NCI-H1048 (cell line): ENCODE measurements around the gene SLC25A34.
"Not testable (repeated sequence)": the region's sequence is repeated elsewhere in the genome, so short reads cannot be mapped to it uniquely, and the experiment has no call there.

ENCODE experiments used
- DNase-seq: peaks from one replicate; lab custom pipeline; 2025; lab: John Stamatoyannopoulos, UW

SLC25A34 gene

GRCh38 chr1:15736038-15736891 is at the start of gene SLC25A34:
TSS of gene SLC25A34 (plus strand) at chr1:15736258. CDS start at chr1:15736486, 228 bp downstream.
- no peak for DNase-seq

DNA sequence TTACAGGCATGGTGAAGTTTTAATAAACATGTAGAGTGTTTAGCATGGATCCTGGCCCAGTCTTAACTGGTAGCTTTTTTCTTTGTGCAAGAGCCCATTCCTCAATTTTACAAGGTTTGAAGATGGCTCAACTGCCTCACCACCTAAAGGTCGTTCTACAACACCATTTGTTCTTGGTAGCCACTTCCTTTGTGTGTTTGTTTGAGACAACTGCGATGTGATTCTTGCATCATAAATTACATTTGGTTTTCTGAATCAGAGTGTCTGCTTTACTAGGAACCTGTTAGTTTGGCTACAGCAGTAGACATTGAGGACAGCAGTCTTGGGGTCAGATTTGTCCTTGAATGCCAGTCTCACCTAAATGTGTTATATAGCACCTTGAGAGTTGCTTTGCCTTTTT is 48.6 kb upstream of the SLC25A34 start:
- no peak for DNase-seq

DNA sequence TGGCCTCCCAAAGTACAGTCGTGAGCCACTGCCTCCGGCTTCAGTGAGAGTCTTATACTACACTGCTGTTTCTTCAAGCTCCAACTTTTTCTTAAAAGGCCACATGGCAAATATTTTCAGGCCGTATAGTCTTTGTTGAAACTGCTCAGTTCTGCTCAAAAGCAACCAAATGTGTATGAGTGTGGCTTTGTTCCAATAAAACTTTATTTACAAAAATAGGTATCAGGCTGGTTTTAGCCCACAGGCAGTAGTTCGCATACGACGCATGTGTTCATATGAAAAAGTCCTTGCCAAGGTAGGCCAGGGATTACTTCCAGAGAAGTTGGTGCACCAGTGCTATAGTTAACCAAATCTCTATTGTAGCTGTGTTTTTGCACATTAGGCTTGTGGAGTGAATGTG is 45.7 kb upstream of the SLC25A34 start:
- DNase-seq = no peak

- DNase-seq = no peak
Observed at GRCh38 chr1:15691434-15692032, 44.5 kb upstream of the SLC25A34 start.

GRCh38 chr1:15692121-15692682 is 43.9 kb upstream of the SLC25A34 start:
- no peak for DNase-seq

- no peak for DNase-seq
Observed at GRCh38 chr1:15693371-15693770, 42.7 kb upstream of the SLC25A34 start.

GRCh38 chr1:15696956-15697521 is 39.0 kb upstream of the SLC25A34 start:
- DNase-seq = no peak

DNA sequence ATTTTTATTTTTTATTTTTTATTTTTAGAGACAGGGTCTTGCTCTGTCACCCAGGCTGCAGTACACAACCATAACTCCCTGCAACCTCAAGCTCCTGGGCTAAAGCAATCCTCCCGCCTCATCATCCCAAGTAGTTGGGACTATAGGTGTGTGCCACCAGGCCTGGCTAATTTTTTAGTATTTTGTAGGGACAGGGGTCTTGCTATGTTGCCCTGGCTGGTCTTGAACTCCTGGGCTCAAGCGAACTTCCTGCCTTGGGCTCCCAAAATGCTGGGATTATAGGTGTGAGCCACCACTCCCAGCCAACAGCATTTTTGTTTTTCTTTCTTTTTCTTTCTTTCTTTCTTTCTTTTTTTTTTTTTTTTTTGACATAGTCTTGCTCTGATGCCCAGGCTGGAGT is 37.9 kb upstream of the SLC25A34 start:
- no peak for DNase-seq

- DNase-seq = not testable (repeated sequence)
Observed at GRCh38 chr1:15699321-15699720, 36.7 kb upstream of the SLC25A34 start.

GRCh38 chr1:15700508-15700907 is 35.5 kb upstream of the SLC25A34 start:
- DNase-seq = no peak

- DNase-seq = no peak
Observed at GRCh38 chr1:15701784-15702183, 34.3 kb upstream of the SLC25A34 start.

DNA sequence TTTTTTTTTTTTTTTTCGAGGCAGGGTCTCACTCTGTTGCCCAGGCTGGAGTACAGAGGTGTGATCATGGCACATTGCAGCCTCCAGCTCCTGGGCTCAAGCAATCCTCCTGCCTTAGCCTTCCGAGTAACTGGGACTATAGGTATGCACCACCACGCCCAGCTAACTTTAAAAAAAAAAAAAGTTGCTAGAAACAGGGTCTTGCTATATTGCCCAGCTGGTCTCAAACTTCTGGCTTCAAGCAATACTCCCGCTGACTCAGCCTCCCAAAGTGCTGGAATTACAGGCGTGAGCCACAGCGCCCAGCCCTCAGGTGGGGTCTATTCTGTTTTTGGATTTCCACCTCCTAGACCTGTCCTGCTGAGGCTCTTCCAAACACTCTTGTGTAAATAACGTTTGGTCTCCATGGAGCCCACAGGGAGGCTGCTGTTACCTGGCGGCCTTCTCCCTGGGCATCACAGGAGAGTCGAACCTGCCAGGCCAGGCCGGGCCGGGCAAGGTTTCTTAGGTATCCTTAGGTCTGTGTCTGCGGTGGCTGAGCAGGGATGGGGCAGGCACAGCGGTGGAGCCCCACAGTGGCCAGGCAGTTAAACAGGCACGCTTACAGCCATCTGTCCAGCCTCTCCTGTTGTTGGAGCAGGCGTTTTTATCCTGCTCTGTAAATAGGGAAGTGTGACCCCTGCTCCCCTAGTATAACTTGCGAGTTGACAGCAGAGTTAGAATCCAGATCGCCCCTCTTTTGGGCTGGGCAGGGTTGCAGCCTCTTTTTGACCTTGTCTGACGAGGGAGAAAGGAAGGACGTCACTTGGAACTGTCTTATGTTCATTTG is 33.1 kb upstream of the SLC25A34 start:
- DNase-seq = no peak

- no peak for DNase-seq
Observed at GRCh38 chr1:15703562-15703961, 32.5 kb upstream of the SLC25A34 start.

DNA sequence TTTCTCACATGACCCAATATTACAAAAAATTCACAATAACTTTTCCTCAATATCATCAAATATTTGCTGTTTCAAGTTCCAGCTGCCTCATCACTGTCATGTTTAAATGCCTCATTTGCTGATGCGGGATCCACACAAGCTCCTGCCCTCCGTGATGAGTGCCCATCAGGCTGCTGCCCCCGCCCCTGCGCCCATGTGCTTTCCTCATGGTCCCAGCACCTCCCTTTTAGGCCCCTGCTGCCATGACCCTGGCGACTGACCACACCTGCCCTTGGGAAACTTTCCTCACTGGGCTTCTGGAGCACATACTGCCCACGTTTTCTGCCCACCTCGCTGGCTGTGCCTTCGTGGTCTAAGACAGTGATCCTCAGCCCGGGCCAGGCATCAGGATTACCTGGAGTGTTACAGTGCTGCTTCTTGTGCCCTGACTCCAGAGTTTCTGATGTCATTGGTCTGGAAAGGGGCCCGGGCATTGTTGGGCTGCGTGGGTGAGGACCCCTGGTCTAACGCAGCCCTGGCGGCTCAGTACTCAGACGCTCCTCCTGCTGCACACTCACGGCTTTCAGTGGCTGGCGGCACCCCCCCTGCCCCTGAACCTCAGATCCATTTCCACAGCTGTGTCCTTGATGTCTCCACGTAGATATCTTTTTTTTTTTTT is 31.4 kb upstream of the SLC25A34 start:
- DNase-seq = no peak

- no peak for DNase-seq
Observed at GRCh38 chr1:15705184-15705566, 30.9 kb upstream of the SLC25A34 start.

DNA sequence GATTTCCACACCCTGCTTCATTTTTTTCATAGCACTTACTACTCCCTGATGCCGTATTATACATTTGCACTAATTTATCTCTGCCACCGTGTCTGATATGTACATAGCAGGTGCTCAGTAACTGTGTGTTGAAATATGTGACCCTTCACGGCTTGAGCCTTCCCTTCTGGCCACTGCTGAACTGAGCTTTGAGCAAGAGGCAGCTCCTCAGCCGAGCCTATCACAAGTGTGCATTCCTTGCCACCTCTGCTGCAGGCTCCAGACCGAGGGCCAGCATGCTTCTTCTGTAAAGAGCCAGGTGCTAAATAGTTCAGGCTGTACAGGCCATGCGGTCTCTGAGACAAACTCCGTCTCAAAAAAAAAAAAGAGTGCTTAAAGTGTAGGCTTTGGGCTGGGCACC is 29.3 kb upstream of the SLC25A34 start:
- no peak for DNase-seq

- DNase-seq = no peak
Observed at GRCh38 chr1:15707239-15707925, 28.7 kb upstream of the SLC25A34 start.

- no peak for DNase-seq
Observed at GRCh38 chr1:15708486-15709137, 27.4 kb upstream of the SLC25A34 start.

DNA sequence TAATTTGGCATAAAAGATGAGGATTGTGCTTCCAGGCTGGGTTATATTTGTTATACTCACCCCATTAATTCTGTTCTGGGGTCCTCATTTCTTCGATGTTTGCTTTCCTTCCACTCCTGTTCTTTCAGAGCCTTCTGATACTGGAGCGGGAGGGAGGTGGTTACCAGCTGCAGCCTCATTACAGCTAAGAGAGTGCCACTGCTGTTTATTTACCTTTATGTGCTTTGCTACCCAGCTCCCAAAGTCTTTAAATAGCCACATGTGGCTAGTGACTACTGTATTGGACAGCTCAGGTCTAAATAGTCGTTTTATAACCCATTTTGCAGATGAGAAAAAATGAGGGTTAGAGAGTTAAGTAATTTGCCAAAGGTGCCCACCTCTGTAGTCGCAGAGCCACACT is 26.8 kb upstream of the SLC25A34 start:
- no peak for DNase-seq

- no peak for DNase-seq
Observed at GRCh38 chr1:15712168-15712567, 23.9 kb upstream of the SLC25A34 start.
